Measurements from ENCODE around the gene ASB10.
A peak's percentile ranks its signal among the peaks of the same experiment; 100 is the strongest.

Gene ASB10, protein sequence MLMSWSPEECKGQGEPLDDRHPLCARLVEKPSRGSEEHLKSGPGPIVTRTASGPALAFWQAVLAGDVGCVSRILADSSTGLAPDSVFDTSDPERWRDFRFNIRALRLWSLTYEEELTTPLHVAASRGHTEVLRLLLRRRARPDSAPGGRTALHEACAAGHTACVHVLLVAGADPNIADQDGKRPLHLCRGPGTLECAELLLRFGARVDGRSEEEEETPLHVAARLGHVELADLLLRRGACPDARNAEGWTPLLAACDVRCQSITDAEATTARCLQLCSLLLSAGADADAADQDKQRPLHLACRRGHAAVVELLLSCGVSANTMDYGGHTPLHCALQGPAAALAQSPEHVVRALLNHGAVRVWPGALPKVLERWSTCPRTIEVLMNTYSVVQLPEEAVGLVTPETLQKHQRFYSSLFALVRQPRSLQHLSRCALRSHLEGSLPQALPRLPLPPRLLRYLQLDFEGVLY

DNA sequence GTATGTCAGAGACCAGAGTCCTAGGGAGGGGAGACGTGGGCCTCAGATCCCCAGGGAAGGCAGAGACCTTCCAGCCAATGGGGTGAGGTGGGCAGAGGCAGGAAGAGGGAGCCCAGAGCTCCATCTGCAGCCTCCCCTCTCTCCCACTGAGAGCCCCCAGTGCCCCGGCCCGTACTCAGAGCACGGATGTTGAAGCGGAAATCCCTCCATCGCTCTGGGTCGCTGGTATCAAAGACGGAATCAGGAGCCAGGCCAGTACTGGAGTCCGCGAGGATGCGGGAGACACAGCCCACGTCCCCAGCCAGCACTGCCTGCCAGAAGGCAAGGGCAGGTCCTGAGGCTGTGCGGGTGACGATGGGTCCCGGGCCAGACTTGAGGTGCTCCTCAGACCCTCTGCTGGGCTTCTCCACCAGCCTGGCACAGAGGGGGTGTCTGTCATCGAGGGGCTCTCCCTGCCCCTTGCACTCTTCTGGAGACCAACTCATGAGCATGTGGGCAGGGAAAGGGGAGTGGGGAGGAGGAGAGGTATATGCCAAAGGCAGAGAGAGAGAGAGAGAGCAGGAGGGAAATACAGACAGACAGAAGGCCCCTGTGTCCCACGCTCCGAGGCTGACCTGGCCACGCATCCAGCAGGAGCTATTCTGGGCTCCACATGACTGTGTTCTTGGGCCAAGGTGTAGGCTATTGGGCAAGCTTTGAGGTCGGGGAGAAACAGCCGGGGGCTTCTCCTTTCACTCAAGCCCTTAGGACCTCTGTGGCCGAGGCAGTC is at the start of gene ASB10:
TSS of gene ASB10 (minus strand) at position 611 of the 769 bp plus-strand sequence. CDS start at position 491, 120 bp downstream.
- TF ChIP-seq, protein P1, sequence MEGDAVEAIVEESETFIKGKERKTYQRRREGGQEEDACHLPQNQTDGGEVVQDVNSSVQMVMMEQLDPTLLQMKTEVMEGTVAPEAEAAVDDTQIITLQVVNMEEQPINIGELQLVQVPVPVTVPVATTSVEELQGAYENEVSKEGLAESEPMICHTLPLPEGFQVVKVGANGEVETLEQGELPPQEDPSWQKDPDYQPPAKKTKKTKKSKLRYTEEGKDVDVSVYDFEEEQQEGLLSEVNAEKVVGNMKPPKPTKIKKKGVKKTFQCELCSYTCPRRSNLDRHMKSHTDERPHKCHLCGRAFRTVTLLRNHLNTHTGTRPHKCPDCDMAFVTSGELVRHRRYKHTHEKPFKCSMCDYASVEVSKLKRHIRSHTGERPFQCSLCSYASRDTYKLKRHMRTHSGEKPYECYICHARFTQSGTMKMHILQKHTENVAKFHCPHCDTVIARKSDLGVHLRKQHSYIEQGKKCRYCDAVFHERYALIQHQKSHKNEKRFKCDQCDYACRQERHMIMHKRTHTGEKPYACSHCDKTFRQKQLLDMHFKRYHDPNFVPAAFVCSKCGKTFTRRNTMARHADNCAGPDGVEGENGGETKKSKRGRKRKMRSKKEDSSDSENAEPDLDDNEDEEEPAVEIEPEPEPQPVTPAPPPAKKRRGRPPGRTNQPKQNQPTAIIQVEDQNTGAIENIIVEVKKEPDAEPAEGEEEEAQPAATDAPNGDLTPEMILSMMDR (IDR thresholded peaks at IDR 0.05; ENCODE audit: low read depth, low read length), result no peak
- DNase-seq (ENCODE audit: extremely low read depth, low read depth), result no peak

DNA sequence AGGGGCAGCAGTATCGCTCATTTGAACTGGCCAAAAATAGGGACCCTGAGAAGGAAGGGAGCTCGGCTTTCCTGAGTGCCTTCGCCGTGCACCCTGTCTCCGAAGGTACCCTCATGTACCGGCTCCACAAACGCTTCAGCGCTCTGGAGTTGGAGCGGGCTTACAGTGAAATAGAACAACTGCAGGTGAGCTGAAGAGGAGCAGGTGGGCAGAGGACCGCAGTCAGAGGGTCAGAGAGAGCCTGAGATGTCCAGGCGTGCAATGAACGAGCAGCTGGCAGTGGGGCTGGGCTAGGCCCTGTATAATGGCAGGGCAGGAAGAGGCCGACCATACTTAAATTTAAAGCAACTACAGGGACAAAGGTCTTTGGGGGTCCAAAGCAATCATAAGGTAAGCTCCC is 49.4 kb upstream of the ASB10 start:
- TF ChIP-seq, protein P1 (IDR thresholded peaks at IDR 0.05; ENCODE audit: low read depth, low read length), result no peak
- DNase-seq (ENCODE audit: extremely low read depth, low read depth), result no peak

DNA sequence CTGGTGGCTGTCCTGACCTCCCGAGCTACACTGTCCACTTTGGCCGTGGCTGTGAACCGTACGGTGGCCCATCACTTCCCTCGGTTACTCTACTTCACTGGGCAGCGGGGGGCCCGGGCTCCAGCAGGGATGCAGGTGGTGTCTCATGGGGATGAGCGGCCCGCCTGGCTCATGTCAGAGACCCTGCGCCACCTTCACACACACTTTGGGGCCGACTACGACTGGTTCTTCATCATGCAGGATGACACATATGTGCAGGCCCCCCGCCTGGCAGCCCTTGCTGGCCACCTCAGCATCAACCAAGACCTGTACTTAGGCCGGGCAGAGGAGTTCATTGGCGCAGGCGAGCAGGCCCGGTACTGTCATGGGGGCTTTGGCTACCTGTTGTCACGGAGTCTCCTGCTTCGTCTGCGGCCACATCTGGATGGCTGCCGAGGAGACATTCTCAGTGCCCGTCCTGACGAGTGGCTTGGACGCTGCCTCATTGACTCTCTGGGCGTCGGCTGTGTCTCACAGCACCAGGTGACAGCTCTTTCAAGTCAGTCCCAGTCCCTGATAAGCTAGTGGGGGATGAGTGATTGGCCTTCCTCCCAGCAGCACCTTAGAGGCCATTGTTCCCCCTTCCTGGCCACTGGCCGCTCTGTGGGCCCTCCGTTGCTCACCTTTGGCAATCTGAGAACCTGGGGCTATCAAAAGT is 48.2 kb upstream of the ASB10 start:
- TF ChIP-seq, protein P1 (IDR thresholded peaks at IDR 0.05; ENCODE audit: low read depth, low read length), result no peak
- DNase-seq (ENCODE audit: extremely low read depth, low read depth), result no peak

DNA sequence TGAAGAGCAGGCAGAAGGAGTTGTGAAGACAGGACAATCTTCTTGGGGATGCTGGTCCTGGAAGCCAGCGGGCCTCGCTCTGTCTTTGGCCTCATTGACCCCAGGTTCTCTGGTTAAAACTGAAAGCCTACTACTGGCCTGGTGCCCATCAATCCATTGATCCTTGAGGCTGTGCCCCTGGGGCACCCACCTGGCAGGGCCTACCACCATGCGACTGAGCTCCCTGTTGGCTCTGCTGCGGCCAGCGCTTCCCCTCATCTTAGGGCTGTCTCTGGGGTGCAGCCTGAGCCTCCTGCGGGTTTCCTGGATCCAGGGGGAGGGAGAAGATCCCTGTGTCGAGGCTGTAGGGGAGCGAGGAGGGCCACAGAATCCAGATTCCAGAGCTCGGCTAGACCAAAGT is 46.8 kb upstream of the ASB10 start:
- DNase-seq (ENCODE audit: extremely low read depth, low read depth), result no peak
- TF ChIP-seq, protein P1 (IDR thresholded peaks at IDR 0.05; ENCODE audit: low read depth, low read length), result no peak

DNA sequence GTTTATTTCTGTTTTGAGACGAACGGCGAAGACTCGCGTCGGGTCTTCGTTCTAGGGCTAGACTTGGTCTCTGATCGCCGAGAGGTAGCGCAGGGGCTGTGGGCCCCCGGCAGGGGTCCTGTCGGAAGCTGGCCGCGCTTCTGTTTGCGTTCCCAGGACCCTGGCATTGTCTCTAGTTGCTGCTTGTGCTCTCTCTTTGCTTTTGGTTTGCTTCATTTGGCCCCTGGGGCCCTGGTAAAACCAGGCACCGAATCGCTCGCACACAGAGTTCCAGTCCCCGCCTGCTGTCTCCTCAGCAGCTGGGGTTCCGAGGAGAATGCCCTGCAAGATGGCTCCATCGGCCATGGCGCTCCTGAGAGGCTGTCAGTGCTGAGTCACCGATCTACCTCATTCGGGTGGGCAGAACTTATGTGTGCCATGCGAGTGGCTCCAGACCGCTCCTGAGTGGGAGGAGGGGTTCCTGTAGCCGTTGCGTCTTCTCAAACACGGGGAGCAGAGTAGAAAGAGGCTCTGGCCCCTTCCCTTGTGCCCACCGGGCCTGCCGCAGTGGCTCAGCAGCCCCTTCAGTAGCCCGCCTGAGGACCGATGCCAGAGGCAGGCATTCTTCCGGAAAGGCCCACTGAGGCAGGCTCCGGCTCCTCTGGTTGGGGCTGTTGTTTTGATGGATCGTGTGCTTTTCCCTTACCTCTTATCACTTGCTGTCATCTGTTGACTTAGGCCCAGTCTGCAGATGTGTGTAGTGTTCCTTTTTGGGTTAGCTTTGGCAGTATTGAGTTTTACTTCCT is 46.1 kb upstream of the ASB10 start:
- DNase-seq (ENCODE audit: extremely low read depth, low read depth), result peak; percentile 38
- TF ChIP-seq, protein P1 (IDR thresholded peaks at IDR 0.05; ENCODE audit: low read depth, low read length), result no peak

DNA sequence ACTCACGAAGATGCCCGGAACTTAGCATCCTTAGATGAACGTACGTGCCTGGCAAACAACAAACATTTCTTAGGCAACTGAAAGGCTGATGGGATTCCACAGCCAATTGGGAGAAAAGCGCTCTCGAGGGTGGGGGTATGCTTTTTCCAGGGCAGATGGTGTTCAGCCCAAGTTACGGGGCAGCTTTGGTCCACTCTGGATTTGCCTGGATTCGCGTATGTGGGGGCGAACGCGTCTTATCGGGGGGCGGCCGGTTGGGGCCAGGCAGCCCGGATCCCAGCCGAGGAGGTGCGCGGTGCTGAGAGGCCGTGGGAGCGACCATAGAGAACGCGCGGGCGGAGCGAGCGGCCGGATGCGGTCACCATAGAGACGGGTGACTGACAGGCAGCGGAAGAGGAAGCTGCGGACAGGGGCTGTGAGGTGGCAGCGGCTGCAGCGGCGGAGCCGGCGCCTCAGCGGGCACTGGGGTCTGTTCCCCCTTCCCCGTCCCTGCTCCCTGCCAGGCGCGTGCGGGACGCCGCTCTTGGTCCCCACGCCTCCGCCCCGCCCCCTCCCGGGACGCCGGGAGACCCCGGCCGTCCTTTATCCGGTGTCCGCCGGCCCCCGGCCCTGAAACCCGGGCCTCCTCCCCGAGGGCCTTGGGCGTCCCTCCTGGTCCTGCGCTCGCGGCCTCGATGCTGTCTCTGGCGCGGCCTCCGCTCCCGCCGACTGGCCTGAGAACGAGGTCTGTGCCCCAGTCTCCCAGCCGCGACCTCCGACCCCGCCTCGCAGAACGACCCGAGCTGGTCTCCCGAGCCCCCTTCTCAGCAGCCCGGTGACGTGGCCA is 45.3 kb upstream of the ASB10 start, which contains the start of gene CHPF2:
TSS of gene CHPF2 (plus strand) at position 393 of the 826 bp plus-strand sequence. CDS start 1,529 bp downstream, outside the sequence.
- TF ChIP-seq, protein P1 (IDR thresholded peaks at IDR 0.05; ENCODE audit: low read depth, low read length), result no peak
- peak; percentile 44 for DNase-seq (ENCODE audit: extremely low read depth, low read depth)
